KMS-11 (cell line): ENCODE results near the gene MAF.
A peak's percentile ranks its signal among the peaks of the same experiment; 100 is the strongest.

ENCODE experiments used
- H2AFZ ChIP-seq: fragments of 200-600 bp; sonication (generic); 2 replicates; pipeline ENCODE4 v1.6.1; 2016; ENCODE audit warnings: antibody characterized with exemption, mixed run types, low read depth
- H3K27ac ChIP-seq: fragments of 200-600 bp; sonication (generic); 2 replicates; pipeline ENCODE4 v1.6.1; 2016; ENCODE audit warnings: mild to moderate bottlenecking, mixed run types
- H3K27me3 ChIP-seq: fragments of 200-600 bp; sonication (generic); 2 replicates; pipeline ENCODE4 v1.6.1; 2017; ENCODE audit warnings: mild to moderate bottlenecking, low read depth, mixed run types, moderate library complexity; ENCODE audit not compliant: insufficient read depth
- H3K36me3 ChIP-seq: fragments of 200-600 bp; sonication (generic); 2 replicates; pipeline ENCODE4 v1.6.1; 2017; ENCODE audit warnings: mild to moderate bottlenecking, mixed run types; ENCODE audit not compliant: insufficient read depth
- H3K4me1 ChIP-seq: fragments of 200-600 bp; sonication (generic); 2 replicates; pipeline ENCODE4 v1.6.1; 2016; ENCODE audit warnings: mild to moderate bottlenecking, low read depth, mixed run types; ENCODE audit not compliant: poor library complexity, severe bottlenecking
- H3K4me2 ChIP-seq: fragments of 200-600 bp; sonication (generic); 2 replicates; pipeline ENCODE4 v1.7.0; 2016; ENCODE audit warnings: mild to moderate bottlenecking, mixed run types
- H3K4me3 ChIP-seq: fragments of 200-600 bp; sonication (generic); IDR thresholded peaks from 2 replicates; pipeline ENCODE4 v1.6.1; 2017; ENCODE audit warnings: low read depth, low read length, mixed read lengths; ENCODE audit not compliant: insufficient read depth
- H3K79me2 ChIP-seq: fragments of 200-600 bp; sonication (generic); 2 replicates; pipeline ENCODE4 v1.6.1; 2016; ENCODE audit warnings: low read depth, mixed run types; ENCODE audit not compliant: insufficient read depth
- H3K9ac ChIP-seq: fragments of 200-600 bp; sonication (generic); 2 replicates; pipeline ENCODE4 v1.6.1; 2016; ENCODE audit warnings: mild to moderate bottlenecking, mixed run types
- H4K20me1 ChIP-seq: fragments of 200-600 bp; sonication (generic); 2 replicates; pipeline ENCODE4 v1.6.1; 2016; ENCODE audit warnings: mild to moderate bottlenecking, mixed run types; ENCODE audit not compliant: insufficient read depth
- CTCF ChIP-seq: fragments of 200-600 bp; sonication (generic); conservative IDR thresholded peaks from 2 replicates; pipeline ENCODE4 v1.6.1; 2017; ENCODE audit warnings: low read depth, mild to moderate bottlenecking, antibody characterized with exemption, low read length, moderate library complexity, mixed read lengths

The MAF gene

GRCh38 chr16:79628988-79629387, 28.5 kb upstream of the MAF start:
- Histone ChIP-seq H4K20me1 (no peaks in the 10 kb centered on the region), H3K4me2 (peak overlapping the region; percentile 93), H3K9ac (peak overlapping the region; percentile 6; the same call in 1 of the 2 replicates), H3K36me3 (no peaks in the 10 kb centered on the region), H3K27ac (peak overlapping the region; percentile 70), H3K27me3 (no peaks in the 10 kb centered on the region), H3K79me2 (no peaks in the 10 kb centered on the region), H2AFZ (no peak overlapping the region), H3K4me3 (no peak overlapping the region), H3K4me1 (peaks cover 81% of the 10 kb centered on the region)
- TF ChIP-seq CTCF: no peak

- no peak overlapping the region for H2AFZ ChIP-seq
- H3K4me3 ChIP-seq: no peak overlapping the region
- H3K27ac ChIP-seq: peak overlapping the region; percentile 70
- H3K4me1 ChIP-seq: peaks cover 81% of the 10 kb centered on the region
- no peaks in the 10 kb centered on the region for H3K27me3 ChIP-seq
- no peak for TF ChIP-seq CTCF
- H4K20me1 ChIP-seq: no peaks in the 10 kb centered on the region
- no peaks in the 10 kb centered on the region for H3K36me3 ChIP-seq
- H3K4me2 ChIP-seq: peak overlapping the region; percentile 93
- H3K9ac ChIP-seq: peak overlapping the region; percentile 15; the same call in 1 of the 2 replicates
- no peaks in the 10 kb centered on the region for H3K79me2 ChIP-seq
Measured at GRCh38 chr16:79628501-79628975, 28.0 kb upstream of the MAF start.

- H3K9ac ChIP-seq: no peak overlapping the region
- H3K36me3 ChIP-seq: no peaks in the 10 kb centered on the region
- peak overlapping the region; percentile 93 for H3K4me2 ChIP-seq
- no peak overlapping the region for H2AFZ ChIP-seq
- H3K27ac ChIP-seq: 0 out of 2 replicates have a peak overlapping the region, but pooled peaks have one; percentile 2
- TF ChIP-seq CTCF: no peak
- no peaks in the 10 kb centered on the region for H4K20me1 ChIP-seq
- H3K79me2 ChIP-seq: no peaks in the 10 kb centered on the region
- H3K4me1 ChIP-seq: peaks cover 73% of the 10 kb centered on the region
- H3K4me3 ChIP-seq: no peak overlapping the region
- no peaks in the 10 kb centered on the region for H3K27me3 ChIP-seq
Measured at GRCh38 chr16:79627092-79627491, 26.6 kb upstream of the MAF start.

- Histone ChIP-seq H3K79me2 (no peaks in the 10 kb centered on the region), H3K4me3 (no peak overlapping the region), H3K36me3 (no peaks in the 10 kb centered on the region), H4K20me1 (no peaks in the 10 kb centered on the region), H3K4me1 (peaks cover 59% of the 10 kb centered on the region), H3K4me2 (peak overlapping the region; percentile 93), H3K27ac (peak overlapping the region; percentile 27), H3K9ac (no peak overlapping the region; the same call in 1 of the 2 replicates), H2AFZ (no peak overlapping the region), H3K27me3 (no peaks in the 10 kb centered on the region)
- TF ChIP-seq CTCF: no peak
Measured at GRCh38 chr16:79625738-79626137, 25.2 kb upstream of the MAF start.
